GM21528 (cell line): ENCODE data around the gene STK26.
"Not testable (repeated sequence)": the region's sequence is repeated elsewhere in the genome, so short reads cannot be mapped to it uniquely, and the experiment has no call there.

Source experiments
- ATAC-seq: cut with Tn5 transposase; IDR thresholded peaks from one replicate; pipeline ENCODE4 v1.9.1; 2021; ENCODE audit warnings: mild to moderate bottlenecking, moderate library complexity; ENCODE audit not compliant: unreplicated experiment, low FRiP score

The STK26 gene

GRCh38 chrX:132022967-132023895 lies at the start of gene STK26:
STK26 (plus strand) TSS chrX:132023302; CDS start chrX:132023618, 316 bp downstream.
- ATAC-seq: peak; percentile 82

GRCh38 chrX:131975851-131976250 lies 47.3 kb upstream of the STK26 start:
- ATAC-seq: no peak

GRCh38 chrX:131977619-131978018 lies 45.5 kb upstream of the STK26 start:
- no peak for ATAC-seq

- ATAC-seq: no peak
Observed at GRCh38 chrX:131979116-131979515, 44.0 kb upstream of the STK26 start.

GRCh38 chrX:131985526-131986049 lies 37.5 kb upstream of the STK26 start:
- no peak for ATAC-seq

GRCh38 chrX:131987252-131987651 lies 35.9 kb upstream of the STK26 start:
- peak; percentile 99 for ATAC-seq

- ATAC-seq: no peak
Observed at GRCh38 chrX:131988236-131988635, 34.9 kb upstream of the STK26 start.

GRCh38 chrX:132001127-132001526 lies 22.0 kb upstream of the STK26 start:
- no peak for ATAC-seq

- ATAC-seq: no peak
Observed at GRCh38 chrX:132004728-132005127, 18.4 kb upstream of the STK26 start.

- no peak for ATAC-seq
Observed at GRCh38 chrX:132009350-132009749, 13.8 kb upstream of the STK26 start.

- not testable (repeated sequence) for ATAC-seq
Observed at GRCh38 chrX:132010213-132010612, 12.9 kb upstream of the STK26 start.

GRCh38 chrX:132015875-132016274 lies 7.2 kb upstream of the STK26 start:
- no peak for ATAC-seq

GRCh38 chrX:132016628-132017430 lies 6.3 kb upstream of the STK26 start:
- no peak for ATAC-seq

- ATAC-seq: no peak
Observed at GRCh38 chrX:132017431-132018185, 5.5 kb upstream of the STK26 start.

- peak; percentile 37 for ATAC-seq
Observed at GRCh38 chrX:132022198-132022966, 720 bp upstream of the STK26 start.

GRCh38 chrX:132023896-132024386 lies 839 bp downstream of the STK26 start:
- ATAC-seq: peak; percentile 46

- ATAC-seq: no peak
Observed at GRCh38 chrX:132025041-132025440, 1.9 kb downstream of the STK26 start.

- no peak for ATAC-seq
Observed at GRCh38 chrX:132030264-132030663, 7.2 kb downstream of the STK26 start.

GRCh38 chrX:132031867-132032266 lies 8.8 kb downstream of the STK26 start:
- no peak for ATAC-seq
